MM.1S (cell line): ENCODE data around the gene FER.

Experiments used
- DNase-seq: peaks from one replicate; pipeline ENCODE4 v3.0.0-alpha.2; 2015
- H2AFZ ChIP-seq: fragments of 300-600 bp; sonication (generic); 2 replicates; pipeline ENCODE4 v1.6.0; 2016; ENCODE audit warnings: antibody characterized with exemption, low read length
- H3F3A ChIP-seq: fragments of 300-600 bp; sonication (generic); 2 replicates; pipeline ENCODE4 v1.6.1; 2016; ENCODE audit warnings: mild to moderate bottlenecking, antibody characterized with exemption, low read length, moderate library complexity, mixed read lengths; ENCODE audit not compliant: insufficient read depth
- H3K27ac ChIP-seq: fragments of 300-600 bp; sonication (generic); 2 replicates; pipeline ENCODE4 v1.5.1; 2016; ENCODE audit warnings: mild to moderate bottlenecking, low read length
- H3K27me3 ChIP-seq: fragments of 300-600 bp; sonication (generic); replicated peaks from 2 replicates; pipeline ENCODE4 v1.6.0; 2016; ENCODE audit warnings: low read length; ENCODE audit not compliant: insufficient read depth
- H3K36me3 ChIP-seq: fragments of 300-600 bp; sonication (generic); replicated peaks from 2 replicates; pipeline ENCODE4 v1.6.1; 2016; ENCODE audit warnings: mild to moderate bottlenecking, low read length, mixed read lengths; ENCODE audit not compliant: insufficient read depth
- H3K4me1 ChIP-seq: fragments of 300-600 bp; sonication (generic); 2 replicates; pipeline ENCODE4 v1.6.1; 2016; ENCODE audit warnings: low read length, mixed read lengths
- H3K4me2 ChIP-seq: fragments of 300-600 bp; sonication (generic); 2 replicates; pipeline ENCODE4 v1.6.0; 2016; ENCODE audit warnings: low read depth, low read length
- H3K4me3 ChIP-seq: fragments of 300-600 bp; sonication (generic); 2 replicates; pipeline ENCODE4 v1.5.1; 2016; ENCODE audit warnings: low read length, mixed read lengths
- H3K79me2 ChIP-seq: fragments of 300-600 bp; sonication (generic); 2 replicates; pipeline ENCODE4 v1.6.1; 2016; ENCODE audit warnings: mixed run types, low read length, mixed read lengths
- H3K9ac ChIP-seq: fragments of 300-600 bp; sonication (generic); 2 replicates; pipeline ENCODE4 v1.6.1; 2016; ENCODE audit warnings: low read length, mixed read lengths
- H3K9me2 ChIP-seq: fragments of 300-600 bp; sonication (generic); replicated peaks from 2 replicates; pipeline ENCODE4 v1.6.1; 2016; ENCODE audit warnings: mild to moderate bottlenecking, low read length, mixed read lengths; ENCODE audit not compliant: insufficient read depth
- H3K9me3 ChIP-seq: fragments of 300-600 bp; sonication (generic); replicated peaks from 2 replicates; pipeline ENCODE4 v1.6.1; 2016; ENCODE audit warnings: mild to moderate bottlenecking, low read length, mixed read lengths; ENCODE audit not compliant: insufficient read depth
- H4K20me1 ChIP-seq: fragments of 300-600 bp; sonication (generic); 2 replicates; pipeline ENCODE4 v1.6.1; 2016; ENCODE audit warnings: mild to moderate bottlenecking, low read length, moderate library complexity, mixed read lengths; ENCODE audit not compliant: insufficient read depth
- CTCF ChIP-seq: fragments of 300-600 bp; sonication (generic); IDR thresholded peaks from 2 replicates; pipeline ENCODE4 v1.5.1; 2016; ENCODE audit warnings: antibody characterized with exemption, low read length, mixed read lengths
- EZH2 ChIP-seq: fragments of 300-600 bp; sonication (generic); optimal IDR thresholded peaks from 2 replicates; pipeline ENCODE3; 2017; ENCODE audit warnings: low read depth, mild to moderate bottlenecking, antibody characterized with exemption, low read length, mixed read lengths
- EZH2phosphoT487 ChIP-seq: fragments of 300-600 bp; sonication (generic); IDR thresholded peaks from 2 replicates; pipeline ENCODE4 v1.6.1; 2018; ENCODE audit warnings: antibody characterized with exemption, low read length

The FER gene

DNA sequence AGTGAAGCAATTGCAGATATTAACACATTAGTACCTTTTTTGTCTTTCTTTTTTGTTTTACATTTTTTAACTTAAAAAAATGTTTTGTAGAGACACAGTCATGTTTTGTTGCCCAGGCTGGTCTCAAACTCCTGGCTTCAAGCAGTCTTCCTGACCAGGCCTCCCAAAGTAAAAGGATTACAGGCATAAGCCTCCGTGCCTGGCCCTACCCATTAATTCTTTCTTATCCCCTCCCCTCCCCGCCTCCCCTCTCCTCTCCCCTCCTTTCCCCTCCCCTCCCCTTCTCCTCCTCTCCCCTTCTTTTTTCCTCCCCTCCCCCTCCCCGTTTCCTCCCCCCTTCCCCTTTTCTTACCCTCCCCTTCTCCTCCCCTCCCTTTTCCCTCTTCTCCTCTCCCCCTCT, 182.4 kb downstream of the FER start:
- DNase-seq, result no peak
- H3K79me2 ChIP-seq, result peaks cover 38% of the 10 kb centered on the region
- no peaks in the 10 kb centered on the region for H3K36me3 ChIP-seq
- no peaks in the 10 kb centered on the region for H3K9me2 ChIP-seq
- H3K27ac ChIP-seq, result no peak overlapping the region
- H3F3A ChIP-seq, result no peaks in the 10 kb centered on the region
- H2AFZ ChIP-seq, result no peak overlapping the region
- no peak overlapping the region for H3K4me2 ChIP-seq
- no peaks in the 10 kb centered on the region for H4K20me1 ChIP-seq
- no peak for TF ChIP-seq EZH2phosphoT487
- no peak for TF ChIP-seq EZH2
- no peak for TF ChIP-seq CTCF
- H3K9me3 ChIP-seq, result no peaks in the 10 kb centered on the region
- H3K9ac ChIP-seq, result no peak overlapping the region
- H3K4me3 ChIP-seq, result no peak overlapping the region
- no peaks in the 10 kb centered on the region for H3K4me1 ChIP-seq
- no peaks in the 10 kb centered on the region for H3K27me3 ChIP-seq

DNA sequence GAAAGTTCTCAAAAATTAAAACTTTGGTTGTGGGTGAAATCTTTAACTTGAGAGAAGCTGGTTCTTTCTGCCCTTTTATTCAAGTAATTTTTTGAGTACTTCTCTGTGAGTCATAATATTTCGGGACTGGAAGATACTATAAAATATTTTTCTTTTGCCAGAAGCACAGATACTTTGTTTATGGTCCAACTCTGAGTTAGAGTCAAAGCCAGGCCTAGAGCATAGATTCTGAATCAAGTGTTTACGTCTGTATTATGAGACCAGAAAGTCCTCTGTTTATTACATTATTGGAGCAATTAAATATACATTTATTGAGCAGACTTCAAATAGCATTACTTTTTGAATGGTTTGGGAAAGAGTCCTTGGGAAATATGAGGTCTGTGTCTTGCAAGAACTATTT, 187.9 kb downstream of the FER start:
- TF ChIP-seq EZH2phosphoT487 (no peak), EZH2 (no peak), CTCF (no peak)

DNA sequence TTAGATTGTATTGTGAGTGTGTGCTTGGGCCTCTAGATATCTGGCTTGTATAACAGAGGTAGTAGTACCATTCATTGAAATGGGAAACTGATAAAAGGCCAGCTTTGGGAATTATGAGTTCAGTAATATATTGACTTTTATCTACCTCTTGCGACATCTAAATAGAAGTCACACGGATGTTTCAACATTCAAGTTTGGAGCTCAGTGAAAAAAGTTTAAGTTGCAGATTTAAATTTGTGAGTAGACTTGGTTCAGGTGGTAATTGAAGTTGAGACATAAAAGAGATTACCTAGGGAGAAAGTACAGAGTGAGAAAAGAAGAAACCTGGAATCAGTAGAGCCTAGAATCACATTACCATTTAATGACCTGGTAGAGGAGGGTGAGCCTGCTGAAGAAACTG, 189.5 kb downstream of the FER start:
- Histone ChIP-seq H3K27me3 (no peaks in the 10 kb centered on the region), H3K9me3 (no peaks in the 10 kb centered on the region), H2AFZ (no peak overlapping the region), H3K9me2 (no peaks in the 10 kb centered on the region), H3K79me2 (0 out of 2 replicates have a peak, but pooled peaks cover 19% of the 10 kb centered on the region), H3K9ac (no peak overlapping the region), H3K4me2 (no peak overlapping the region), H3K36me3 (no peaks in the 10 kb centered on the region), H3K4me3 (no peak overlapping the region), H3F3A (no peaks in the 10 kb centered on the region), H4K20me1 (no peaks in the 10 kb centered on the region), H3K4me1 (no peaks in the 10 kb centered on the region), H3K27ac (no peak overlapping the region)
- TF ChIP-seq EZH2 (no peak), CTCF (no peak), EZH2phosphoT487 (no peak)
- DNase-seq, result no peak

More for the DNA sequence above, 187.9 kb downstream of the FER start:
- no peaks in the 10 kb centered on the region for H3K27me3 ChIP-seq
- no peaks in the 10 kb centered on the region for H3K9me2 ChIP-seq
- H3K79me2 ChIP-seq, result 0 out of 2 replicates have a peak, but pooled peaks cover 19% of the 10 kb centered on the region
- no peak overlapping the region for H3K4me3 ChIP-seq
- H3F3A ChIP-seq, result no peaks in the 10 kb centered on the region
- no peak overlapping the region for H3K9ac ChIP-seq
- no peak for DNase-seq
- no peaks in the 10 kb centered on the region for H3K9me3 ChIP-seq
- H3K4me1 ChIP-seq, result no peaks in the 10 kb centered on the region
- H4K20me1 ChIP-seq, result no peaks in the 10 kb centered on the region
- no peaks in the 10 kb centered on the region for H3K36me3 ChIP-seq
- H2AFZ ChIP-seq, result no peak overlapping the region
- no peak overlapping the region for H3K4me2 ChIP-seq
- H3K27ac ChIP-seq, result no peak overlapping the region

GRCh38 chr5:108940506-108940905, 192.8 kb downstream of the FER start:
- H3F3A ChIP-seq, result no peaks in the 10 kb centered on the region
- H3K9ac ChIP-seq, result no peak overlapping the region
- H3K27me3 ChIP-seq, result no peaks in the 10 kb centered on the region
- no peaks in the 10 kb centered on the region for H3K9me3 ChIP-seq
- H3K27ac ChIP-seq, result no peak overlapping the region
- TF ChIP-seq EZH2, result no peak
- no peak for TF ChIP-seq CTCF
- TF ChIP-seq EZH2phosphoT487, result no peak
- no peaks in the 10 kb centered on the region for H3K4me1 ChIP-seq
- H2AFZ ChIP-seq, result no peak overlapping the region
- H3K36me3 ChIP-seq, result no peaks in the 10 kb centered on the region
- DNase-seq, result no peak
- H4K20me1 ChIP-seq, result no peaks in the 10 kb centered on the region
- no peaks in the 10 kb centered on the region for H3K9me2 ChIP-seq
- H3K4me2 ChIP-seq, result no peak overlapping the region
- H3K4me3 ChIP-seq, result no peak overlapping the region
- 0 out of 2 replicates have a peak, but pooled peaks cover 7% of the 10 kb centered on the region for H3K79me2 ChIP-seq
